ENCODE results near the gene NDUFS8. TPM values are rescaled to one million over a fixed set of nuclear protein-coding genes. Genes with fewer than 3 reads are reported as not detected.
"Not testable (repeated sequence)": the region's sequence is repeated elsewhere in the genome, so short reads cannot be mapped to it uniquely, and the experiment has no call there.

Gene NDUFS8
- total RNA-seq, 1 donor from 2014 or later = 93.7 TPM

- peaks cover 51% of the 10 kb centered on the region for H3K36me3 Mint-ChIP-seq (ENCODE audit: low read depth)
- not testable (repeated sequence) for DNase-seq; H3K9me3 Mint-ChIP-seq; ATAC-seq (ENCODE audit: low read depth); H3K27me3 Mint-ChIP-seq
- H3K4me3 Mint-ChIP-seq = peak overlapping the region; percentile 57
- peaks cover 50% of the 10 kb centered on the region for H3K4me1 Mint-ChIP-seq
- ChIA-PET CTCF (interaction anchor here (0.6 to 1.8 kb wide), 4 partner anchors 8 to 305 kb away, joined by 3 to 6 read pairs (median 4); partner anchors contain the start of gene ALDH3B1), POLR2A (interaction anchor here (0.7 to 1.8 kb wide), 2 partner anchors 8 to 466 kb away, joined by 3 to 12 read pairs; partner anchors contain the start of gene PPP6R3)
- H3K27ac Mint-ChIP-seq = peak overlapping the region; percentile 79
- intact Hi-C loops (cut with micrococcal nuclease) = loop anchor here (2.0 to 5.0 kb wide), 2 partner anchors 14 to 147 kb away; no protein-coding TSS in a partner anchor
Measured at GRCh38 chr11:67994387-67994786, 36.1 kb upstream of the NDUFS8 start.

DNA sequence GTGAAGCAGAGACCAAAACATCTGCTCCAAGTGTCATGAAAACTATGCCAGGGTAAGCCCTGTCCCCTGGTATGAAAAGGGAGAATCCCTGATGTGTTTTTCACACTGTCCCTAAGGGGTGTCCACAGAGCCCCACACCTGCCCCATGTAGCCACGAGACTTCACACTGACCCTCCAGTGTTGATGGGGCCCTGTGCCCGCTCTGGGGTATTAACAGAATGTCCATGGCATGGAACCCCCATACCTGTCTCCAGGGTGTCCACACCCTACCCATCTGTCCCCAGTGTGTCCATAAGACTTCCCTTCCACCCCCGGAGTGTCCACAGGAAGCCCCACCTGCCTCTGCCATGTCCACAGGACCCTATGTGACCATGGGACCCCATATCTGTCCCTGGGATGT, 35.4 kb upstream of the NDUFS8 start:
- DNase-seq = not testable (repeated sequence)
- peaks cover 58% of the 10 kb centered on the region for H3K4me1 Mint-ChIP-seq
- intact Hi-C loops (cut with micrococcal nuclease) = loop anchor here (2.0 kb wide), 1 partner anchor 14 kb away; no protein-coding TSS in a partner anchor

GRCh38 chr11:67995579-67995978, 34.9 kb upstream of the NDUFS8 start:
- Mint-ChIP-seq H3K36me3 (ENCODE audit: low read depth) (peaks cover 55% of the 10 kb centered on the region), H3K4me1 (peaks cover 62% of the 10 kb centered on the region)
- intact Hi-C loops (cut with micrococcal nuclease) = loop anchor here (2.0 kb wide), 1 partner anchor 13 kb away; no protein-coding TSS in a partner anchor
- H3K27ac Mint-ChIP-seq; H3K9me3 Mint-ChIP-seq; H3K4me3 Mint-ChIP-seq; ATAC-seq (ENCODE audit: low read depth); H3K27me3 Mint-ChIP-seq; DNase-seq; POLR2A ChIA-PET; CTCF ChIA-PET: not testable (repeated sequence)

More for the DNA sequence above, 35.4 kb upstream of the NDUFS8 start:
- H3K9me3 Mint-ChIP-seq; H3K4me3 Mint-ChIP-seq; CTCF ChIA-PET; H3K27me3 Mint-ChIP-seq; ATAC-seq (ENCODE audit: low read depth): not testable (repeated sequence)
- peaks cover 53% of the 10 kb centered on the region for H3K36me3 Mint-ChIP-seq (ENCODE audit: low read depth)
- POLR2A ChIA-PET = interaction anchor here (1.8 kb wide), 1 partner anchor 7 kb away, joined by 12 read pairs; no protein-coding TSS in a partner anchor
- H3K27ac Mint-ChIP-seq = peak overlapping the region; percentile 63

GRCh38 chr11:67996051-67996450, 34.4 kb upstream of the NDUFS8 start:
- DNase-seq = no peak
- Mint-ChIP-seq H3K27ac (no peak overlapping the region), H3K4me3 (no peak overlapping the region), H3K27me3 (no peaks in the 10 kb centered on the region), H3K4me1 (peaks cover 64% of the 10 kb centered on the region), H3K9me3 (no peaks in the 10 kb centered on the region), H3K36me3 (ENCODE audit: low read depth) (peaks cover 55% of the 10 kb centered on the region)
- no peak for ATAC-seq (ENCODE audit: low read depth)
- CTCF ChIA-PET = no interaction called here
- intact Hi-C loops (cut with micrococcal nuclease) = no loop called here
- POLR2A ChIA-PET = no interaction called here
- no peak for TF ChIP-seq CTCF (IDR thresholded peaks at IDR 0.05)

GRCh38 chr11:67996622-67997474, 33.6 kb upstream of the NDUFS8 start:
- no peak for TF ChIP-seq CTCF (IDR thresholded peaks at IDR 0.05)
- H3K4me3 Mint-ChIP-seq = no peak overlapping the region
- H3K9me3 Mint-ChIP-seq = no peaks in the 10 kb centered on the region
- ChIA-PET POLR2A (interaction anchor here (0.5 kb wide), 1 partner anchor 8 kb away, joined by 5 read pairs; no protein-coding TSS in a partner anchor), CTCF (no interaction called here)
- no peaks in the 10 kb centered on the region for H3K27me3 Mint-ChIP-seq
- intact Hi-C loops (cut with micrococcal nuclease) = no loop called here
- H3K36me3 Mint-ChIP-seq (ENCODE audit: low read depth) = peaks cover 54% of the 10 kb centered on the region
- H3K27ac Mint-ChIP-seq = peak overlapping the region; percentile 8
- H3K4me1 Mint-ChIP-seq = peaks cover 70% of the 10 kb centered on the region
- ATAC-seq (ENCODE audit: low read depth) = peak; percentile 71
- no peak for DNase-seq

- POLR2A ChIA-PET = interaction anchor here (0.5 kb wide), 1 partner anchor 8 kb away, joined by 5 read pairs; no protein-coding TSS in a partner anchor
- CTCF ChIA-PET = no interaction called here
- ATAC-seq (ENCODE audit: low read depth) (no peak), DNase-seq (no peak)
- intact Hi-C loops (cut with micrococcal nuclease) = no loop called here
- H3K27ac Mint-ChIP-seq = peak overlapping the region; percentile 18
- no peak for TF ChIP-seq CTCF (IDR thresholded peaks at IDR 0.05)
- H3K4me1 Mint-ChIP-seq = peaks cover 76% of the 10 kb centered on the region
- no peaks in the 10 kb centered on the region for H3K9me3 Mint-ChIP-seq
- H3K36me3 Mint-ChIP-seq (ENCODE audit: low read depth) = peaks cover 56% of the 10 kb centered on the region
- no peaks in the 10 kb centered on the region for H3K27me3 Mint-ChIP-seq
- H3K4me3 Mint-ChIP-seq = no peak overlapping the region
Measured at GRCh38 chr11:67997475-67997921, 33.0 kb upstream of the NDUFS8 start.

Measured in activated B cell treated with CpG ODN at 0.5 μM for 24 hours (primary cell).